ENCODE measurements around the gene PARD3.

The PARD3 gene

GRCh38 chr10:34423673-34424625 lies 391.1 kb downstream of the PARD3 start:
- DNase-seq (ENCODE audit: extremely low spot score), result no peak
- ChIA-PET POLR2A (no interaction called here), CTCF (no interaction called here)
- no peak for TF ChIP-seq FOXA1 (IDR thresholded peaks at IDR 0.05)
- TF ChIP-seq, protein P1, sequence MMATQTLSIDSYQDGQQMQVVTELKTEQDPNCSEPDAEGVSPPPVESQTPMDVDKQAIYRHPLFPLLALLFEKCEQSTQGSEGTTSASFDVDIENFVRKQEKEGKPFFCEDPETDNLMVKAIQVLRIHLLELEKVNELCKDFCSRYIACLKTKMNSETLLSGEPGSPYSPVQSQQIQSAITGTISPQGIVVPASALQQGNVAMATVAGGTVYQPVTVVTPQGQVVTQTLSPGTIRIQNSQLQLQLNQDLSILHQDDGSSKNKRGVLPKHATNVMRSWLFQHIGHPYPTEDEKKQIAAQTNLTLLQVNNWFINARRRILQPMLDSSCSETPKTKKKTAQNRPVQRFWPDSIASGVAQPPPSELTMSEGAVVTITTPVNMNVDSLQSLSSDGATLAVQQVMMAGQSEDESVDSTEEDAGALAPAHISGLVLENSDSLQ (IDR thresholded peaks at IDR 0.05), result no peak
- TF ChIP-seq ARNT (IDR thresholded peaks at IDR 0.05), result no peak
- TF ChIP-seq ZNF384 (IDR thresholded peaks at IDR 0.05), result no peak
- no peak for TF ChIP-seq SUZ12 (IDR thresholded peaks at IDR 0.05)
- no peak for TF ChIP-seq NFRKB (IDR thresholded peaks at IDR 0.05)
- TF ChIP-seq LEF1 (IDR thresholded peaks at IDR 0.05; ENCODE audit: borderline replicate concordance), result no peak

GRCh38 chr10:34420795-34421194 lies 394.3 kb downstream of the PARD3 start:
- ChIA-PET POLR2A (no interaction called here), CTCF (no interaction called here)
- DNase-seq (ENCODE audit: extremely low spot score), result no peak

GRCh38 chr10:34420273-34420672 lies 394.8 kb downstream of the PARD3 start:
- CTCF ChIA-PET, result no interaction called here
- DNase-seq (ENCODE audit: extremely low spot score), result no peak
- TF ChIP-seq TARDBP (IDR thresholded peaks at IDR 0.05), result no peak
- no peak for TF ChIP-seq ELF4 (IDR thresholded peaks at IDR 0.05)
- TF ChIP-seq, protein P1 (IDR thresholded peaks at IDR 0.05), result no peak
- no peak for TF ChIP-seq FOXM1 (IDR thresholded peaks at IDR 0.05; ENCODE audit: borderline replicate concordance)
- TF ChIP-seq L3MBTL2 (conservative IDR thresholded peaks at IDR 0.05), result no peak
- TF ChIP-seq LEF1 (IDR thresholded peaks at IDR 0.05; ENCODE audit: borderline replicate concordance), result no peak
- no peak for TF ChIP-seq NFRKB (IDR thresholded peaks at IDR 0.05)
- TF ChIP-seq BHLHE40 (IDR thresholded peaks at IDR 0.05; ENCODE audit: borderline replicate concordance), result no peak
- no peak for TF ChIP-seq SP1 (IDR thresholded peaks at IDR 0.05)
- no peak for TF ChIP-seq HDGF (IDR thresholded peaks at IDR 0.05; ENCODE audit: borderline replicate concordance)
- TF ChIP-seq FOXA1 (IDR thresholded peaks at IDR 0.05), result no peak
- TF ChIP-seq ZNF384 (IDR thresholded peaks at IDR 0.05), result no peak
- TF ChIP-seq CTBP1 (IDR thresholded peaks at IDR 0.05; ENCODE audit: borderline replicate concordance), result no peak
- no peak for TF ChIP-seq SUZ12 (IDR thresholded peaks at IDR 0.05)
- TF ChIP-seq ARNT (IDR thresholded peaks at IDR 0.05), result no peak
- TF ChIP-seq FOXK2 (IDR thresholded peaks at IDR 0.05), result no peak
- POLR2A ChIA-PET, result no interaction called here

More at GRCh38 chr10:34420795-34421194, 394.3 kb downstream of the PARD3 start:
- TF ChIP-seq FOXK2 (IDR thresholded peaks at IDR 0.05), result no peak
- TF ChIP-seq ZNF384 (IDR thresholded peaks at IDR 0.05), result no peak
- no peak for TF ChIP-seq BHLHE40 (IDR thresholded peaks at IDR 0.05; ENCODE audit: borderline replicate concordance)

DNA sequence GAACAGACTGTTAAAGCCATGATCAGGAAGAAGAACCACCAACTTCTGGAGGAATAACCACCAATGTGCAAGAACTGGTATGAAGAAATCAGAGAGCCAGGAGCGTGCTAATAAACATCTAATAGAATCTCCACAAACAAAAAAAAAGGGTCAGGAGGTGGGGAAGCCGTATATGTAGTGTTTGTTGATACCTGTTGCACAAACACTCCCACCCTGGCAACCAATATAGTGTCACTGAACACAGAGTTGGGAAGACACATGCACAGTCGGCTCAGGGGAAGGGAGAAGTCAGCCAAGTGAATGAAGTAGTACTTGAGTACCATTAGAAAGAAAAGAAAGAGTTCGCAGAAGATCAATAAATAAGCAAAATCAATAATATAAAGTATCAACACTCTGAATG lies 400.1 kb downstream of the PARD3 start:
- TF ChIP-seq, protein P1 (IDR thresholded peaks at IDR 0.05), result no peak
- TF ChIP-seq BHLHE40 (IDR thresholded peaks at IDR 0.05; ENCODE audit: borderline replicate concordance), result no peak
- no peak for DNase-seq (ENCODE audit: extremely low spot score)
- POLR2A ChIA-PET, result no interaction called here
- CTCF ChIA-PET, result no interaction called here

DNA sequence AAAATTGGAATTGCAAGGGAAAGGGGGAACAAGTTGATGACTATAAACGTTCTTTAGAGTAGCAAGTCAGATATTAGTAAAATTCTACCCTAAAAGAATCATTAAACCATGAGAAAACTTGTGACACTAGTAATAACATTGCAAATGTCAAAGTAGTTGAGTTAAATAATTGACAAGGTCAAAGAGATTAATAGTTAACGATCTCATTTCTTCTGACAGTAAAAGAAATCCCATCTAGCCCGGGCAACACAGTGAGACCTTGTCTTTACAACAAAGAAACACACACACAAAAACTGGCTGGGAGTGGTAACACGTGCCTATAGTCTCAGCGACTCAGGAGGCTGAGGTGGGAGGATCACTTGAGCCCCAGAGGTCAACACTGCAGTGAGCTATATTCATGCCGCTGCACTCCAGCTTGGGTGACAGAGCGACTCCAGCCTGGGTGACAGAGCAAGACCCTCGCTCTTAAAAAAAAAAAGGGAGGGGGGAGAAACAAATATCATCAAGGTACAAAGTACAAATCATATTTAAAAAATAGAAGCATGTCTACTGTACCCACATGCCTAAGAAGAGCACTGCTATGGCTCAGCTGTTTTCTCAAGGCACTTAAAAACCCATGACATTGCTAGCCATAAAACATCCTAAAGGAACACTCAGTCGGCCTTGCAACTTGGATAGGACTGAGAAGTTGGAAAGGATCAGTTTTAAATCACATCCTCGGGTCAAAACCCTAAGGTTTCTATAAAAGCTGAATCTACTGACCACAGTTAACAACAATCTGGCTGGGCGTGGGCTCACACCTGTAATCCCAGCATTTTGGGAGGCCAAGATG lies 401.1 kb downstream of the PARD3 start:
- CTCF ChIA-PET, result no interaction called here
- POLR2A ChIA-PET, result no interaction called here
- no peak for TF ChIP-seq SP1 (IDR thresholded peaks at IDR 0.05)
- no peak for TF ChIP-seq FOXM1 (IDR thresholded peaks at IDR 0.05; ENCODE audit: borderline replicate concordance)
- no peak for TF ChIP-seq ARNT (IDR thresholded peaks at IDR 0.05)
- no peak for TF ChIP-seq HDGF (IDR thresholded peaks at IDR 0.05; ENCODE audit: borderline replicate concordance)
- no peak for TF ChIP-seq CTBP1 (IDR thresholded peaks at IDR 0.05; ENCODE audit: borderline replicate concordance)
- TF ChIP-seq TARDBP (IDR thresholded peaks at IDR 0.05), result no peak
- no peak for TF ChIP-seq ZNF384 (IDR thresholded peaks at IDR 0.05)
- TF ChIP-seq, protein P1 (IDR thresholded peaks at IDR 0.05), result no peak
- no peak for TF ChIP-seq ELF4 (IDR thresholded peaks at IDR 0.05)
- no peak for TF ChIP-seq LEF1 (IDR thresholded peaks at IDR 0.05; ENCODE audit: borderline replicate concordance)
- no peak for TF ChIP-seq NFRKB (IDR thresholded peaks at IDR 0.05)
- no peak for TF ChIP-seq SUZ12 (IDR thresholded peaks at IDR 0.05)
- no peak for TF ChIP-seq FOXK2 (IDR thresholded peaks at IDR 0.05)
- no peak for TF ChIP-seq FOXA1 (IDR thresholded peaks at IDR 0.05)
- no peak for TF ChIP-seq BHLHE40 (IDR thresholded peaks at IDR 0.05; ENCODE audit: borderline replicate concordance)

More for the DNA sequence above, 401.1 kb downstream of the PARD3 start:
- no peak for DNase-seq (ENCODE audit: extremely low spot score)
